LNCaP clone FGC (cell line): Measurements from ENCODE around the gene KIF3A.

Experiments
- DNase-seq: peaks from one replicate; pipeline ENCODE4 v3.0.0-alpha.2; 2011; ENCODE audit warnings: low read depth
- H3K4me3 ChIP-seq: 2 replicates; pipeline ENCODE4 v1.5.1; 2011; ENCODE audit warnings: mild to moderate bottlenecking, low read depth, low read length, control low read depth
- TF ChIP-seq, protein P1 (sequence below): IDR thresholded peaks from 2 replicates; pipeline ENCODE4 v1.5.1; 2012; ENCODE audit warnings: mild to moderate bottlenecking; ENCODE audit not compliant: control insufficient read depth, insufficient read depth; ENCODE audit errors: extremely low read depth

Gene KIF3A

DNA sequence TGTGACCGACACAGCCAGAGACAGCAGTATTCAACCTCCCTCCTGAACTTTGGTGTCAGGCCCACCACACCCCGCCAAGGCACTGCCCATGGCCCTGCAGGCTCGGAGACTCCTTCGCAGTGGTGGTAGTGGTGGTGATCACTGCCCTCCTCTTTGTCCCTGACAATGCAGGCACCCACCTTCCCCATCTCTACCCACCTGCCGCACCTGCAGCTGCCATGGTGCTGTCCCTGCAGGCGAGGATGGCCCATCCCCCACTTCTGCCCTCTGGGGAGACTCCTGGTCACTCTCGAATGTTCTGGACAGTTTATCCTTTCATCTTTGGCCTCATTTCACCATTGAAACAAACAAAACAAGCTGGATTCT, 67.9 kb downstream of the KIF3A start:
- no peak for DNase-seq
- TF ChIP-seq, protein P1, sequence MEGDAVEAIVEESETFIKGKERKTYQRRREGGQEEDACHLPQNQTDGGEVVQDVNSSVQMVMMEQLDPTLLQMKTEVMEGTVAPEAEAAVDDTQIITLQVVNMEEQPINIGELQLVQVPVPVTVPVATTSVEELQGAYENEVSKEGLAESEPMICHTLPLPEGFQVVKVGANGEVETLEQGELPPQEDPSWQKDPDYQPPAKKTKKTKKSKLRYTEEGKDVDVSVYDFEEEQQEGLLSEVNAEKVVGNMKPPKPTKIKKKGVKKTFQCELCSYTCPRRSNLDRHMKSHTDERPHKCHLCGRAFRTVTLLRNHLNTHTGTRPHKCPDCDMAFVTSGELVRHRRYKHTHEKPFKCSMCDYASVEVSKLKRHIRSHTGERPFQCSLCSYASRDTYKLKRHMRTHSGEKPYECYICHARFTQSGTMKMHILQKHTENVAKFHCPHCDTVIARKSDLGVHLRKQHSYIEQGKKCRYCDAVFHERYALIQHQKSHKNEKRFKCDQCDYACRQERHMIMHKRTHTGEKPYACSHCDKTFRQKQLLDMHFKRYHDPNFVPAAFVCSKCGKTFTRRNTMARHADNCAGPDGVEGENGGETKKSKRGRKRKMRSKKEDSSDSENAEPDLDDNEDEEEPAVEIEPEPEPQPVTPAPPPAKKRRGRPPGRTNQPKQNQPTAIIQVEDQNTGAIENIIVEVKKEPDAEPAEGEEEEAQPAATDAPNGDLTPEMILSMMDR, result no peak
- H3K4me3 ChIP-seq, result no peak overlapping the region

DNA sequence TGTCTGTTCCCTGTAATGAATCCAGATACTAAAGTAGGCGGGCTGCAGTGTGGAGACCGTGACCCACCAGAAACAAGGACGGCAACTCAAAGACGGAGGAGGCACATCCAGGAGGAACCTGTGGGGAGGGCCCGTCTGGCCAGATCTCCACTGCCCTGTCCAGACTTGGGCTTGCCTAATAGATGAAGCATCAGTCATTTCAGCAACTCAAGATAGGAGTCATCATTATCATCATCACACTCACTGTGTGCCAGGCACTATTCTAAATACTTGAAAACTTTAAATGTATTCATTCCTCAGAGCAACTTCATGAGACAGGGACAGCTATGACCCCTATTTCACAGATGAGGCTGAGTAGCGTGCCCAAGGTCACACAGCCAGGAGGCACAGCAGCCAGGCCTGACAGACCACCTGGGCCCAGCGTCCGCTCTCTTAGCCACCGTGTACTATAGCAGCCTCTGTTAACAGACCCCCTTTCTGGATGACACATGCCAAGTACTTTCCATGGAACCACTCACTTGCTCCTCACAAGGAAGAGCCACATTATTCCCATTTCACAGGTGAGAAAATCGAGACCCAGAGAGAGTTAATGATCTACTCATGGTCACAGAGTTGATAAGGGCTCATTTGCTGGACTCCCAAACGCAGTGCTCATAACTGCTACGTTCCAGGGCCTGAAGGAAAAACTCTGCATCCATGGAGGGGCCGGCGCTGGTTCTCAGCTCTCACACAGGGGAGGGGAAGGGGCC, 68.5 kb downstream of the KIF3A start:
- no peak for DNase-seq
- no peak overlapping the region for H3K4me3 ChIP-seq
- TF ChIP-seq, protein P1, result no peak

DNA sequence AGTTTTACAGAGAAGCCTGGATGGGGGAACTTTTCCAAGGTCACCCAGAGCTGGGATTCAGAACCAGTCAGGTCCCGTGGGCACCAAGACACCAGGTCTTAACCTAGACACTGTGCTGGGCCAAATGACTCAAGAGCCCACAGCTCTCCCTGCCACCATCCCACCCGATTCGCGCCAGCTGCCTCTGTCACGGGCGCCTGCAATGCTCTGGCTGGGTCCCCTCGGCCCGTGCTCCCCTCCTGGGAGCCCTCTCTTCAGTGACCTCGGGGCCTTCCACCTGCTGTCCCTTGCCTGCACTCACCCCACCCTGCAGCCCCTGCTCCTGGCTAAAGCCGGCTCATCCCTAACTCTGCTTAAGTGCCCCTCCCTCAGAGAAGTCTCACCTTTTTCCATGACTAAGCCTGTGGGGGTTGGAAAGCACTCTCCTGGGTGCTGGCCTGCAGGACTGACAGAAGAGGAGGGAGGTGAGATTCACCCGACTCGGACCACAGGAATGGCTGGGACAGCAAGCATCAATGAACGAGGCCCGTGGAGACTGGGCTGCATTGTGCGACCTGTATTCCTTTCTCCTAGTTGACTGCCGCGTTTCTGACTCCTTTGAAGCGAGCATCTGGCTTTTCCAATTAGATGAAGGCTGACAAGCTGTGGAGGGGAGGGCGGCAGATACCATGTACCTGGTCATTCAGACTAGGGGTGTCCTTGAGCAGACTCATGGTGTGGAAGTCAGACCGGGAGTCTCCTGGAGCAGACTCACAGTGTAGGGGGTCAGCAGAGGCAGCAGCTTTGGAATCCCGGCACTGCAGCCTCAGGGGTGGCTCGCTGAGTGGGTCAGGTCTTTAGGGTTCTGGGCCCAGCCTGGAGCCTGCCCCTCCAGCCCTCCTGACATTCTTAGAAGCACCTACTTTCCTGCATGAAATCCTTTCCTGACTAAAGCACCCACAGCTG, 69.3 kb downstream of the KIF3A start:
- no peak for DNase-seq
- TF ChIP-seq, protein P1, result no peak
- H3K4me3 ChIP-seq, result no peak overlapping the region

DNA sequence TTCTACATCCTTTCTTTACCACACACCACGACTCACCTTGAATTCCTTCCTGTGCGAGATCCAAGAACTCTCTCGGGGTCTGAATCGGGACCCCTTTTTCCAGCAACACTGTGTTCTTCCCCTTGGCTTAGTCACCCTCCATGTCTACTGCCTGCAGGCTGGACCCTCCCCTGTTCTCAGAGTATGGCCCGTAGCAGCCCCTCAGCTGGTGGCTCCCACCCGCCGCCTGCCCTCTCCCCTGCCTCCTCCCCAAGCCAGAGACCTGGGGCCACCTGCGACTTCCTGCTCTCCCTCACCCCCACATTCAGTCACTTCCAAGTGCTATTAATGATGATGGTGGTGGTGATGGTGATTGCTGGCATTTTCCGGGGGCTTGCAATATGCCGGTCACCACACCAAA, 70.0 kb downstream of the KIF3A start:
- TF ChIP-seq, protein P1, result no peak
- DNase-seq, result no peak
- H3K4me3 ChIP-seq, result no peak overlapping the region

DNA sequence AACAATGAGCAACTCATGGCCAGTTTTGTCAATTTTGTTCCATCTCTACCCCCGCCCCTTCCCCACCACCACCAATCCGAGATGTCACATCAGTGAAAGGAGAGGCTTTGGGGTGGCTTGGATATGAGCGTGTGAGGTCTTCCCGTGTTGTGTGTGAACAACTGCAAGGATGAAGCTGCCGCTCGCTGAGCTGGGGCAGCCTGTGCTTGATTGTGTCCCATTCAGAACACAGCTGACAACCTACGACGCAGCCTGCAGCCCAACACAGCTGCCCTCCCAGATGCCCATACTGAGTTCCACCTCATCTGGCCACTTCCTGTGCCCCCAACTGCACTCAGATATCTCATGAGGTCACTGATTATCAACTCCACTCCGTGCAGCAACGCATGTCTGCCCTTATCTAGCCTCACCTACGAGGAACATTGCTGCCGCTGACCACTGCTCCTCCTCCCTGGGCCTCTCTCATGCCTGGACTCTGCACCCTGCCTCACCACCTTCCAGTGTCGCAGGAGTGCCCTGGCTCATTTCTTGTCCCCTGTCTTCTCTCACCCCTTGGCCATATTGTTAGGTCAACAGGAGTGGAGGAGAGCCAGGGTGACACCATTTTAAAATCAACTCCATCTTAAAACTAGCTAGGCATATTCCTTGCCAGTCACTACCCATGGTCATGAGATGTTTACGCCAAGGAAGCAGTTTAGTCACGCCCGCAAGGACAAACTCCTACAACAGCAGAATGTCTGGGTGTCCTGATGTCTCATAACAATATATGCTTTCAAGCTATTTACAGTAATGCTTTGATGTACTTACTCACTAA, 70.8 kb downstream of the KIF3A start:
- no peak for DNase-seq
- no peak overlapping the region for H3K4me3 ChIP-seq
- TF ChIP-seq, protein P1, result no peak

DNA sequence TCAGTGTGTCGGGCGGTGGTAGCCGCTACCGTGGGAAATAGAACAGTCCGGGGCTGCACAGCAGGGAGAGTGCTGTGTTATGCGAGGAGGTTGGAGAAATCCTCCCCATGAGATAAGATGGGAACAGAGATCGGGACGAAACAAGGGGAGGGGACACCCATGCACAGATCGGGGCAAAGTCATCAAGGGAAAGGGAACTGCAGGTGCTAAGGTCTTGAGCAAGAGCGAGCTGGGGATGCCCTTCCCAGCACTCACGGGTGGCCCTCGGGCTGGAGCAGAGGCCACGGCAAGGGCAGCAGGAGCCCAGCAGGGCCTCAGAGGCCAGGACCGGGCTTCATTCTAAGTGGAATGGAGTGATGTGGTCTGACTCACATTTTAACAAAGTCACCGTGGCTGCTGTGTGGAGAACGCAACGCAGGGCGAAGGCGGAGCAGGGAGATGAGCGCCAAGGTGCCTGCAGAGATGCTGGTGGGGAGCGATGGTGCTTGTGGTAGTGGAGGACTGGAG, 71.7 kb downstream of the KIF3A start:
- TF ChIP-seq, protein P1, result no peak
- no peak overlapping the region for H3K4me3 ChIP-seq
- no peak for DNase-seq
